LNCaP clone FGC (cell line): Measurements from ENCODE around the gene SLC12A1.
A peak's percentile ranks its signal among the peaks of the same experiment; 100 is the strongest.
"Not testable (repeated sequence)": the region's sequence is repeated elsewhere in the genome, so short reads cannot be mapped to it uniquely, and the experiment has no call there.

Source experiments
- DNase-seq: peaks from one replicate; pipeline ENCODE4 v3.0.0-alpha.2; 2011; ENCODE audit warnings: low read depth
- H3K4me3 ChIP-seq: 2 replicates; pipeline ENCODE4 v1.5.1; 2011; ENCODE audit warnings: mild to moderate bottlenecking, low read depth, low read length, control low read depth
- CTCF ChIP-seq: IDR thresholded peaks from 2 replicates; pipeline ENCODE4 v1.5.1; 2012; ENCODE audit warnings: mild to moderate bottlenecking; ENCODE audit not compliant: control insufficient read depth, insufficient read depth; ENCODE audit errors: extremely low read depth

The SLC12A1 gene

GRCh38 chr15:48317221-48317620 is 111.1 kb downstream of the SLC12A1 start:
- no peak for DNase-seq
- TF ChIP-seq CTCF = no peak

DNA sequence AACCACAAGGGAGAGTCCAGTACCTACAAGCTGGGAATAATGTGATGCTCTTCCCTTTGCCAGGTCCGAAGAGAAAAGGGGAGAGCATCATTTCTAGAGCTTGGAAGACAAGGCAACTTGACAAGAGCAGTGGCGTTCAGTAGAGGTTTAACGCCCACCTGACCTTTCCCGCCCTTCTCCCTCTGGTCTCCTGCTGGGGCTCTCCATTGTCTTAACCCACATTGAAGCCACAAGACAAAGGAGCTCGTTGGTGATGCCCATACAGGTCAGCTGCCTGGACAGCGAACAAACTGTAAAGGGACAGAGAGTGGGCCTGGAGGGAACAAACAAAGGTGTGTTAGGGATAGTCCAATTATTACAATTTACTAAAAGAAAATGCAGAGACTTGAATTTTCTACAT is 112.0 kb downstream of the SLC12A1 start:
- no peak overlapping the region for H3K4me3 ChIP-seq
- DNase-seq = no peak
- TF ChIP-seq CTCF = no peak

More at GRCh38 chr15:48317221-48317620, 111.1 kb downstream of the SLC12A1 start:
- no peak overlapping the region for H3K4me3 ChIP-seq

DNA sequence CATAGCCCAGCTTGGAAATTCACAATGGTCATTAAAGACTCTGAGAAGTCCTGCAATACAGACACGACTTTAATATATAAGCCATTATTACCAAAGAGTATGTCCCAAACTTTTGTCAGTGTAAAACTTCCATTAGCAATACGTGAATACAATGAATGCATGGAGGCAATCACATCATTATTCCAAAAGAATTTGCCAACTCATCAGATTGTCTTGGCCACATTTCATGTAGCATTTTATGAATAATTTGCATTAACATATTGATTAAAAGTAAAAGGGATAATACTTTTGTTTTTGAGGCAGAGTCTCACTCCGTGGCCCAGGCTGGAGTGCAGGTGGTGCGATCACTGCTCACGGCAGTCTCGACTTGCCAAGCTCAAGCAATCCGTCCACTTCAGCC is 117.2 kb downstream of the SLC12A1 start:
- no peak overlapping the region for H3K4me3 ChIP-seq
- no peak for TF ChIP-seq CTCF
- DNase-seq = no peak

GRCh38 chr15:48324949-48325348 is 118.8 kb downstream of the SLC12A1 start:
- TF ChIP-seq CTCF = no peak
- DNase-seq = peak; percentile 93
- H3K4me3 ChIP-seq = no peak overlapping the region

DNA sequence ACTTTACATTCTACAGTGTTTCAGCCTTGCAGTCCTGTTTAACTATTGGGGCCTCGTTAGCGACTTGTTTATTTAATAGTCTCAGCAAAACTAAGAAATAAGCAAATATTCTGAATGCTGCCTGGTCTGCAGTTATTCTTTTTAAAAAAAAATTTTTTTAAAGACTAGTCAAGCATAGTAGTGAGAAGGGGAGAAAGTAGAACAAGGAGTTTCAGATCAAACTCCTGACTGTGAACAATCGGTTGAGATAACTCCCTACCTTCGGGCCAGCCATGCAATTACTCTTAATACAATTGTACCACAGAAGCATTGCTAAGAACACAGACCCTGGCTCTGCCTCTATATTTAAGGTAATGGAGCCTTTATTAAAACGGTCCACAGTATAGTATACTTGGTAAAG is 119.3 kb downstream of the SLC12A1 start:
- no peak overlapping the region for H3K4me3 ChIP-seq
- no peak for TF ChIP-seq CTCF
- no peak for DNase-seq

DNA sequence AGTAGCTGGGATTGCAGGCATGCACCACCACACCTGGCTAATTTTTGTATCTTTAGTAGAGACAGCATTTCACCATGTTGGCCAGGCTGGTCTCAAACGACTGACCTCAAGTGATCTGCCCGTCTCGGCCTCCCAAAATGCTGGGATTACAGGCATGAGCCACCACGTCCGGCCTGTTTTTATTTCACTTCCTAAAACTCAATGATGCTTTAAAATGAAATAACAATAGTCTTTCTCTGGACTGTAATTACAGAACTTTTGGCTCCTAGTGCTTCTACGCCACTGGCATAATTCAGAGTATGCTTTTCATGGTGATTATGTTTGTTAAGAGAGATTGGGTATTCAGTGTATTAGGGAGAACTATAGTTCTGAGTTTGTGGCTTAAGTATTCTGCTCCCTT is 120.1 kb downstream of the SLC12A1 start:
- DNase-seq, H3K4me3 ChIP-seq: not testable (repeated sequence)

- no peak for TF ChIP-seq CTCF
- no peak for DNase-seq
- H3K4me3 ChIP-seq = peak overlapping the region; percentile 82
These were observed 124.1 kb downstream of the SLC12A1 start for GRCh38 chr15:48330105-48330785.
